DOHH2 (cell line): ENCODE data around the gene CACNA1B.

ENCODE experiments used
- CTCF ChIP-seq: fragments of 200-600 bp; sonication (generic); IDR thresholded peaks from one replicate; pipeline ENCODE4 v1.5.1; 2014; ENCODE audit warnings: antibody characterized with exemption, mild to moderate bottlenecking, low read depth, low read length; ENCODE audit not compliant: poor library complexity, severe bottlenecking
- EZH2phosphoT487 ChIP-seq: fragments of 200-600 bp; sonication (generic); IDR thresholded peaks from 2 replicates; pipeline ENCODE4 v1.6.1; 2017; ENCODE audit warnings: borderline replicate concordance, mild to moderate bottlenecking, antibody characterized with exemption, low read length, moderate library complexity, mixed read lengths

- no peak for TF ChIP-seq CTCF
- TF ChIP-seq EZH2phosphoT487 = no peak
Measured at GRCh38 chr9:137978262-137978714, 100.7 kb downstream of the CACNA1B start.
